ENCODE results near the gene CTNNA3.
"Not testable (repeated sequence)": the region's sequence is repeated elsewhere in the genome, so short reads cannot be mapped to it uniquely, and the experiment has no call there.

The CTNNA3 gene

DNA sequence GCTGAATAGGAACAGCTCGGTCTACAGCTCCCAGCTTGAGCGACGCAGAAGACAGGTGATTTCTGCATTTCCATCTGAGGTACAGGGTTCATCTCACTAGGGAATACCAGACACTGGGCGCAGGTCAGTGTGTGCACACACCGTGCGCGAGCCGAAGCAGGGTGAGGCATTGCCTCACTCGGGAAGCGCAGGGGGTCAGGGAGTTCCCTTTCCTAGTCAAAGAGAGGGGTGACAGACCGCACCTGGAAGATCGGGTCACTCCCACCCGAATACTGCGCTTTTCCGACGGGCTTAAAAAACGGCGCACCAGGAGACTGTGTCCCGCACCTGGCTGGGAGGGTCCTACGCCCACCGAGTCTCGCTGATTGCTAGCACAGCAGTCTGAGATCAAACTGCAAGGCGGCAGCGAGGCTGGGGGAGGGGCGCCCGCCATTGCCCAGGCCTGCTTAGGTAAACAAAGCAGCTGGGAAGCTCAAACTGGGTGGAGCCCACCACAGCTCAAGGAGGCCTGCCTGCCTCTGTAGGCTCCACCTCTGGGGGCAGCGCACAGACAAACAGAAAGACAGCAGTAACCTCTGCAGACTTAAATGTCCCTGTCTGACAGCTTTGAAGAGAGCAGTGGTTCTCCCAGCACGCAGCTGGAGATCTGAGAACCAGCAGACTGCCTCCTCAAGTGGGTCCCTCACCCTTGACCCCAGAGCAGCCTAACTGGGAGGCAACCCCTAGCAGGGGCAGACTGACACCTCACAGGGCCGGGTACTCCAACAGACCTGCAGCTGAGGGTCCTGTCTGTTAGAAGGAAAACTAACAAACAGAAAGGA, 465.1 kb downstream of the CTNNA3 start:
- not testable (repeated sequence) for DNase-seq

- no peak for DNase-seq
These were observed 470.8 kb downstream of the CTNNA3 start for GRCh38 chr10:67225226-67225625.

DNA sequence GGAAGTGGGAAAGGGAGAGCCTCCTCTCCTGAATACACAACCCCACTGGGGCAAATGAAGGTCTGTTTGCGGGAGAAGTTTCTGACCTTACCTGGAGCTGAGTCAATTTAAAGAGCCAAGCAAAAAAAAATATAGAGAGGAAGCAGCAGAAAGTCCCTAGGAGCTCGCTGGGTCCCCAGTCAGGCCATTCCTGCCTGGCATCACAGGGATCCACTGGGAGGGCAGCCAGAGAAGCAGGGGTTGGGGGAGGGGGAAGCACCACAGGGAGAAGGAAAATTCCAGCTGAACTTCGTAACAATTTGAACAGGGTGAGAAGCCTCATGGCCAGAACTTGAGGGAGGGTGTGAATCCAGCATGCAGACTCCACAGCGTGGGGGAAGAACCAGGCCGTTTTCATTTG, 471.4 kb downstream of the CTNNA3 start:
- DNase-seq = no peak

- DNase-seq = no peak
These were observed 473.1 kb downstream of the CTNNA3 start for GRCh38 chr10:67222934-67223333.

- DNase-seq = no peak
These were observed 474.0 kb downstream of the CTNNA3 start for GRCh38 chr10:67221939-67222494.

DNA sequence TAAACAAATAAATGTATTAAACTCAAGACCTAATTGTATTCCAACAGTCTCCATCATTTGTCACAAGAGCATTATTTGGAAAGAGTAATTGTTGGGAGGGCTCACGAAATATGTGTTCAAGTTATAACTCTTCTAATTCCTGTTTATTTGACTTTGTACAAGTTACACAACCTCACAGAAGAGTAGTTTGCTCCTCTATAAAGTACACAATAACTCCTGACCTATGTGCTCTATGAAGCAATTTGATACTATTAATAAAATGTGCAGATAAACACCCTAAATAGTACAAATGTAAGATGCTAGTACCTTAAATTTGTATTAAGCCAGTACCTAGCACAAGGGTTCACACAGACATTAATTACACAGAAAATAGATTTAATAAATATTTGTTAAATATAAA, 484.3 kb downstream of the CTNNA3 start:
- DNase-seq = no peak

DNA sequence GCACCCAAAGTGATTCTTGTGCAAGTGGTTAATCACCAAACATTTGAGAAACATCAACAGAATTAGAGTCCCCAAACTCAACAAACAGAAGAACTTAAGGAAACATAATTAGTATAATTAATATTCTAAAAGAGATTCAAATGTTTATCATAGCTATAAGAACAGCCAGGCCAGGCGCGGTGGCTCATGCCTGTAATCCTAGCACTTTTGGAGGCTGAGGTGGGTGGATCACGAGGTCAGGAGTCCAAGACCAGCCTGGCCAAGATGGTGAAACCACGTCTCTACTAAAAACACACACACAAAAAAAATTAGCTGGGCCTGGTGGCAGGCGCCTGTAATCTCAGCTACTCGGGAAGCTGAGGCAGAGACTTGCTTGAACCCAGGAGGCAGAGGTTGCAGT, 488.1 kb downstream of the CTNNA3 start:
- not testable (repeated sequence) for DNase-seq

GRCh38 chr10:67200913-67201564, 495.0 kb downstream of the CTNNA3 start:
- DNase-seq = no peak

DNA sequence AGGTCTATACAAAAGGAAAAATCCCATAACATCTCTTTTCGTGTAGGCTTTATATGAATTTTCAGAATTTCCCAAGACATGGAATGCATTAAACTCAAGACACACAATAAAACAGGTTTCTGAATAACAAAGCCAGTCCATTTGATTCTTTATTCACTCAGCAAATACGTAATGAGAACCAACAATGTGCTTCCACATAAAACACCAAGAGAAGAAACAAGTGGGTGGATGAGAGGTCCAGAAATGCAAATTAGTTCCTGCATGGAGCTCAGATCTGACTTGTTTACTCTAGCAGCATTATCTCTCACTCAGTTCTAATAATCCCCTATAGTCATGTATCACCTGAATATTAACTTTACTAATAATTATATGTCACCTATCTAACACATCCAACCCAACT, 520.6 kb downstream of the CTNNA3 start:
- DNase-seq = no peak

DNA sequence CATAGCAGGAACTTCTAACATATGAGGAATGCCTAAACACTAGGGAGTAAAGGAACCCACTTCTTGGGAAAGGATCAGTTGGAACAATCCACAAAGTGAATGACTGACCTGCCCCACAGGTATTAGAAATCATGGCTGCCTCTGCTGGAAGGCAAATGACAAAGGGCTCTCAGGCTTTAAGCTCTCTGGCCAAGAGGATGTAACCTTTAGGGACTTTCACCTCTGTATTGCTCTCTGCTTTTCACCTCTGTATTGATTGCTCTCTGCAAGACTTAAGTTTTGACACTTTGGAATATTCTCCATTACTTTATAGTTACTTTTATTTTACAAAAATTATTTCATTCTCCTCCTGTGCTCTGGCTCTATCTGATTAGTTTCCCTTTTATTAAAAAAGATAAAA, 522.2 kb downstream of the CTNNA3 start:
- DNase-seq = no peak

DNA sequence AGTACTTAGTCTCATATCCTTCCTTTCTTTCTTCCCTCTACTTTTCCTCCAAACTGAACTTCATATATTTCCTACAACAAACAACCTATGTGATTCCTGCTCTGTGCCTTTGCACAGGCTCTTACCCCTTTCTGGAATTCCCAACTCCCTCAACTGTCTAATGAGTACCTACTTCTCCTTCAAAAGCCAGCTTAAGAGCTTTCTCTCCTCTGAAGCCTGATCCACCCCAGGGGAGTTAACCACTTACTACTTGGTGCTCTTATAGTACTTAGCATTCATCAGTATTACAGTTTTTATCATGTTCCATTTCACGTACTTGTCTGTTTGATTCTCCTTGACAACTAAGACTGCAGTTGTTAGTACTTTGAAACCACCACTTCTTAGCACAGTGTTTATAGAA, 524.0 kb downstream of the CTNNA3 start:
- no peak for DNase-seq

DNA sequence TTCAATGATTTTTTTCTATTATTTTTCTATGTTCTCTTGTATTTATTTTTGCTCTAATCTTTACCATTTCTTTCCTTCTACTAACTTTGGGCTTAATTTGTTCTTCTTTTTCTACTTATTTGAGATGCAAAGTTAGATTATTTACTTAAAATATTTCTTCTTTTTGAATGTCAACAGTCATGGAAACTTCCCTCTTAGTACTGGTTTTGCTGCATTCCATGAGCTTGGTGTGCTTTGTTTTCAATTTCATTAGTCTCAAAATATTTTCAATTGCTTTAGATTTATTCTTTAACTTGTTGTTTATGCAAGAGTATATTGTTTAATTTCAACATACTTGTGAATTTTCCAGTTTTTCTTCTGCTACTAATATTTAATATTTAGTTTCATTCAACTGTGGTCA, 539.8 kb downstream of the CTNNA3 start:
- DNase-seq = no peak

GRCh38 chr10:67151471-67151870, 544.5 kb downstream of the CTNNA3 start:
- no peak for DNase-seq

- DNase-seq = no peak
These were observed 551.5 kb downstream of the CTNNA3 start for GRCh38 chr10:67144530-67144929.

- no peak for DNase-seq
These were observed 554.7 kb downstream of the CTNNA3 start for GRCh38 chr10:67141300-67141699.

DNA sequence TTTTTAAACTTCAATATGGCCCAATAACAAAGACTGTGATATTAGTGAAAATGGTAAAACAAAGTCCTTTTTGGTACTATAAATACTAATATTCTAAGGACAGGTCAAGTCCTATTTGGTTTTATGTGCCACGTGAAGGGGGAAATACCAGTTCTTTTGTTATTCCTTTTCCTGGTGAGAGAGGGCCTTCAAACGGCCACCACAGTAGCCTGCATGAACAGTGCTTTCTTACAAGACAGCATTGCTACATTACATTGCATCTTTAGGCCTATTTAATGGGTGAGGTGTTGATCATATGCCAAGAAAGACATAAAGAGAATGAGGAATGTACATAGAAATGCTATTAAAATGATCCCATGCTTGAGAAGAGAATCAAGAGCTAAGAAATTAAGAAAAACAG, 555.4 kb downstream of the CTNNA3 start:
- no peak for DNase-seq

GRCh38 chr10:67127441-67127840, 568.6 kb downstream of the CTNNA3 start:
- DNase-seq = no peak

- DNase-seq = no peak
These were observed 576.3 kb downstream of the CTNNA3 start for GRCh38 chr10:67119651-67120050.

DNA sequence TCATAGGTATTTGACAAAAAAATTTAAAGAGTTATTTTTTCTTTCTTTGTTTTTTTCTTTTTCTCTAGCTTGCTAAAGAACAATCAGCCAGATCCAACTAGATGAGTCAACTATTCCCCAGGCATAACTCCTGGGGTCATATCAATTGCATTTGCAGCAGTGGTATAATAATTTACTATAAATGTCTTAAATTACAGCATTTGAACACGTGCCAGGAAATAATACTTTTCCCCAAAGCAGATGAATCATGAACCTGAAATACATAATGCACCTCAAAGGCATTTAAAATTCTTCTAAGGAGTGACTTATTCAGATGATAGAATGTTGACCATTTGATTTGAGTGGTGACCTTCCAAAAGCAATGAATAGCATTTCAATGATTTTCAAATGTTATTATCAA, 580.0 kb downstream of the CTNNA3 start:
- DNase-seq = no peak

DNA sequence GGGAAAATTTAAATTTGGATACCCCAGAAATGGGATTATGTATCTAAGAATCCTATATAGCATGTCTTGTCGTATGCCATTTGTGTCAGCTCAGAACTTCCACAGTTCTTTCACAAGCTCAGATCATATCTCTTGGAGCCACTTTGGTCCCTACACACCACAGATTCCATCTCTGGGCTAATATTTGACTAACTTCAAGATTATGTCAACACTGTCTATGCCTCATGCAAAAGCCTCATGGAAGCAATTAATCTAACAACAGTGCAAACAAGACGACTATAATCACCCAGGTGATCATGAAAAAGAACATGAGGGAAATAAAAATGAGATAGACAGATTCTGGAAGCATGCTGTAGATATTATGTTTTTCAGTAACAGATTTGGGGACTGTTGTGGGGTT, 581.0 kb downstream of the CTNNA3 start:
- no peak for DNase-seq

- DNase-seq = no peak
These were observed 583.2 kb downstream of the CTNNA3 start for GRCh38 chr10:67112765-67113164.

- no peak for DNase-seq
These were observed 585.7 kb downstream of the CTNNA3 start for GRCh38 chr10:67110286-67110685.

DNA sequence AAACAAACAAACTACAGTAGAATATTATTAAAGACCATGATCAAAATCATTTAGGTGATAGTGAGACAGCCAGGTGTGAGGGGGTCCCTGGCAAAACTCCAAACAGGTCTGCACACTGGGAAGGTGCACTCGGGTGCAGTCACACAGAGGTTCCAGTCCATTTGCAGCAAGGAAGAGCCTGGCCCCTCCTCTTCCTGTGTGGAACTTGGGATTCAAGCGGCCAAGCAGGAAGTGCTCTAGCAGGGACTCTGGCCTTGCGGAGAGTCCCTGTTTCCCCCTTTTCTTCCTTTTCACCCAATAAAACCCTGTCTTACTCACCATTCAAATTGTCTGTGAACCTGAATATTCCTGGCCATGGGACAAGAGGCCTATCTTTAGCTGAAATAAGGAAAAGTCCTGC, 588.3 kb downstream of the CTNNA3 start:
- no peak for DNase-seq

DNA sequence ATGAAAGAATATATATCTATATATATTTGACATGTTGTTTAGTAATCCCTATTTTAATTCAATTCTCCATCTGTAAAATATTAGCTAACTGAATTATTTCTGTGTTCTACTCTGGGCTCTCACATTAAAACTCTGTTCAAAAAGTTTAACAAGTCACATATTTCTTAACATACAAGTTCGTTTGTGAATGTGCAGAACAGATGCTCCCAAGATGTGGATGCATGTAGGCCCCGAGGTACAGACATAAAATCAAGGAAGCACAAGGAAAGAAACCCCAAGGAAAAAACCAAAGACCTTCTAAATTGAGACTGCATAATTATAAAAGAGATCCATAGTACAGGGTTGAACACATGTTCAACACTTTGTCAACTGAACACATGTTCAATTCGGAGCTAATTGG, 595.0 kb downstream of the CTNNA3 start:
- no peak for DNase-seq

Measured in cortex of kidney (tissue), 1 donor.